NOMO-1 treated with dmso at 0.1 percent for 144 hours (cell line): ENCODE data around the gene GJC2.

Source experiments
- DNase-seq: peaks from one replicate; lab custom pipeline; 2025; ENCODE audit not compliant: unreplicated experiment; lab: John Stamatoyannopoulos, UW

Gene GJC2

GRCh38 chr1:228144193-228144992 is 5.3 kb upstream of the GJC2 start:
- DNase-seq, result no peak

GRCh38 chr1:228144993-228145343 is 4.8 kb upstream of the GJC2 start:
- no peak for DNase-seq

- DNase-seq, result no peak
Measured at GRCh38 chr1:228145463-228146416, 4.0 kb upstream of the GJC2 start.

GRCh38 chr1:228146417-228147150 is 3.1 kb upstream of the GJC2 start:
- no peak for DNase-seq

GRCh38 chr1:228147151-228147693 is 2.5 kb upstream of the GJC2 start:
- DNase-seq, result no peak

DNA sequence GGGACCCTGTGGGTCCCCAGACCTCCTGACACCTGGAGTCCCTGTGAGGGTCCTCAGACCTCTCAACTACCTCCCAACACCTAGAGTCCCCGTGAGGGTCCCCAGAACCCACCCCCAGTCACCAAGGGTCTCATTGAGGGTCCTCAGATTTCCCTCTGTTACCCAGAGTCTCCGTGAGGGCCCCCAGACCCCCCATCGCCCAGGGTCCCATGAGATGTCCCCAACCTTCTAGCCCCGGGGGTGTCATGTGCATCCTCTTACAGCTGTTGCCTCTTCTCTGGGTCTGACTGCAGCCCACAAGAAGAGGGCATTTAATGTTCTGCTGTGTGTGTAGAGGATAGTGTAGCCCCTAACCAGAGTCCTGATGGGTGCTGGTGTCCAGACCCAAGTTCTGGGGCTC is 2.0 kb upstream of the GJC2 start:
- DNase-seq, result no peak

DNA sequence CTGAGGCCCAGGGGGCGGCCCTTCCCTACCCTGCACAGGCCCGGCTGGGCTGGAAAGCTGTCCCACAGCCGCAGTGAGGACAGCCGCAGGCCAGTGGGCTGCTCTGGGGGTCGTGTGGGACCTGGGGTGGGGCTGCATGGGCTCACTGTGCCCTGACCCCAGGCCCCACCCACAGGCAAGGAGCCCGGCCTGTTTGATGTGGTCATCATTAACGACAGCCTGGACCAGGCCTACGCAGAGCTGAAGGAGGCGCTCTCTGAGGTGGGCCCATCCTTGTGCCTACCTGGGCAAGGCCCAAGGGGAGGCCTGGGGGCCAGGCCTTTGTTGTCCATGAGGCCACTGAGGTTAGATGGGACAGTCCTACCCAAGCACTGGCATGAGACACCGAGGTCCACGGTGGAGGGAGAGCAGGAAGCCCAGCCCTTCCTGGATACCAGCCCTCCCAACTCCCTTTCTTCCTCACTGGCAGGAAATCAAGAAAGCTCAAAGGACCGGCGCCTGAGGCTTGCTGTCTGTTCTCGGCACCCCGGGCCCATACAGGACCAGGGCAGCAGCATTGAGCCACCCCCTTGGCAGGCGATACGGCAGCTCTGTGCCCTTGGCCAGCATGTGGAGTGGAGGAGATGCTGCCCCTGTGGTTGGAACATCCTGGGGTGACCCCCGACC is 1.4 kb upstream of the GJC2 start:
- DNase-seq, result no peak

- DNase-seq, result no peak
Measured at GRCh38 chr1:228148935-228149405, 760 bp upstream of the GJC2 start.

- DNase-seq, result no peak
Measured at GRCh38 chr1:228150120-228150460, 360 bp downstream of the GJC2 start.

DNA sequence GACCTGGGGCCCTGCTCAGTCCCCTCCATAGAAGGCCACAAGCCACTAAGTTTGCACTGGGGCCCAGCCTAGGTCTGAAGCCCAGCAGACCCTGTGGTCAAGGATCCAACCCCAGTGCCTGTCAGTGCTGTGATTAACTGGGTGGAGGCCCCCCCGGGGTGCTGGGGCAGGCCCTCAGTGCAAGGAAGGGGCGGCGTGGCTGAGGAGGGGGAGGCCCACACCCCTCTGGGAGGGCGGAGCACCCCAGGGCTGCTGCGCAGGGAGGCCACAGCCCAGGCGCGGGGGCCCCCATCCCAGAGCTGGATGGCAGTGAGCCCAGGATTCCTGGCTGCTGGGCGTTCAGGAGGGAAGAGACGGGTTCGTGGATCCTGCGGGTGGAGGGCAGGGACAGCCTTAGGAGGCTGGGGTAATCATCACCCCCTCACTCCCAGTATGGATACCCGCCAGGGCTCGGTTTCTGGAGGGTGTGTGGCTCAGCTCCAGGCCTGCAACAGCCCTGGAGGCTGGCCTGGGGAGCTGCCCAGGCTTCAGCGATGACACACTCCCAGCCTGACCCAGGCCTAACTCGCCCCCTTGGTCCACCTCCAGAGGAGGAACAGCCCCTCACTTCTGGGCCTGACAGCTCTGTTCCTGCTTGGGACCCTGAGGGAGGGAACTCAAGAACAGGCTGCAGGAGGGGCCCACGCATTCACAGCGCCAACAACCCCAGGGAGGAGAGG is 890 bp downstream of the GJC2 start:
- no peak for DNase-seq

DNA sequence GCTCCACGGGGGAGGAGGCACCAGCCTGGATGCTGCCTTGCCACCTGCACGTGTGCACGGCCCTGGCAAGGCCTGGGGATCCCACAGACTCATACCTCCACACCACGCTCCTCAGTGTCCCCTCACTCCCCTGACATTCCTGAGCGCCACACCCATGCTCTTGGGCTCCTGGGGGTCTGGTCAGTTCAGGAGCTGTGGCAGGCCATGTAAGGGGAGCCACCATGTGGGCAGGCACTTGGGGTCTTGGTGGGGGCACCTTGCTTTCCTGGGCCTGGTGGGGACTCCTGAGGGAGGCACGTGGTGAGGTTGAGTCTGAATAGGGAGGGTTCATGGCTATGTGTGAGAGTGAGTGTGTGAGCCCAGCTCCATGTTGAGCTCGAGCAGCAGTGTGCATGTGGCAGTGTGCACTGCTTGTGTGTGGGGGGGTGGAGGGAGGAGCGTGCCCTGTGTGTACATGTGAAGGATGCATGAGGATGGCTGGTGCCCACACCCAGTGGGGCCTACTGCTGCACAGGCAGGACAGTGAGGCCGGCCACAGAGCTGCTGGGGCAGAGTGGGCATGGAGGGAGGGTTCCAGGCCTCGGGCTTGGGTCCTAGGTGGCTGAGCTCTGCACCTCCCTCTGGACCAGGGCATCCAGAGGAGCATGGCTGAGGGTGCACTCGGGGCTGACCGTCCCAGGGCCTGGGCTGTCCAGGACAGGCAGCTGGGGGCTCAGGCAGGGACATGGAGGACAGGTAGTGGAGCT is 1.6 kb downstream of the GJC2 start:
- DNase-seq, result no peak

DNA sequence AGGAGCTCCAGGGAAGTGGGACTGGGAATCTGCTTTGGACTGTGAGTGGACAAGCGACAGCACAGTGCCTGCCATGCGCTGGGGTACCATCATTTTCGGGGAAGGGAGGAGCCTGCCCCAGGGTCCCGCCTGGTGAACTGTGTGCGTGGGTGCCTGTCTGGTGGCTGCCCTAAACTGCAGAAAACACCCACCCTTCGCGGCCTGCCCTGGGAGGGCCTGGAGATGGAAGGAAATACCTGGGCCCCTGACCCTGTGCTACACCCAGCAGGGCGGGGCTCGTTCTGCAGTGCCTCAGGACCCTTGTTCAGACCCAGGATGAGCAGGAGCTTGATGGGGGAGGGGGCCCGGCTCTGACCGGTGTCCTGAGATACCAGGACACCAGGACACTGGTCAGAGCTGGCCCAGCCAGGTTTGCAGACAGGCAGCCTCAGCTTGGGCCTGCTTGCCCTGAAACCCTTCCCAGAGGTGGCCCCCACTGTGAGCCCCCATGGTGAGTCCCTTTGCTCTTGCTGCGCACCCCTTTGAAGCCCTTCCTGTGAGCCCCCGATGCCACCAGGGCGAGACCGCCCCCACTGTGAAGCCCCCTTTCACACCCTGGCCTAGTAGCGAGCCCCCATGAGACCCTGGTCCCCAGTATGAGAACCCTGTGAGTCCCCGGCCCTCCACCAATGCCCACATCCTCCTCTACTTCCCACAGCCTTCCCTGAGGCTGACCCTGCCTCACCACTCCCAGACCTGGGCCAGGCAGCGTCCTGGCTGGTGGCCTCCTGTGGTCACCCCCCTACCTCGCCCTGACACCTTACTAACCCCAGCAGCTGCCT is 2.6 kb downstream of the GJC2 start:
- no peak for DNase-seq

GRCh38 chr1:228152918-228153258 is 3.2 kb downstream of the GJC2 start:
- no peak for DNase-seq

DNA sequence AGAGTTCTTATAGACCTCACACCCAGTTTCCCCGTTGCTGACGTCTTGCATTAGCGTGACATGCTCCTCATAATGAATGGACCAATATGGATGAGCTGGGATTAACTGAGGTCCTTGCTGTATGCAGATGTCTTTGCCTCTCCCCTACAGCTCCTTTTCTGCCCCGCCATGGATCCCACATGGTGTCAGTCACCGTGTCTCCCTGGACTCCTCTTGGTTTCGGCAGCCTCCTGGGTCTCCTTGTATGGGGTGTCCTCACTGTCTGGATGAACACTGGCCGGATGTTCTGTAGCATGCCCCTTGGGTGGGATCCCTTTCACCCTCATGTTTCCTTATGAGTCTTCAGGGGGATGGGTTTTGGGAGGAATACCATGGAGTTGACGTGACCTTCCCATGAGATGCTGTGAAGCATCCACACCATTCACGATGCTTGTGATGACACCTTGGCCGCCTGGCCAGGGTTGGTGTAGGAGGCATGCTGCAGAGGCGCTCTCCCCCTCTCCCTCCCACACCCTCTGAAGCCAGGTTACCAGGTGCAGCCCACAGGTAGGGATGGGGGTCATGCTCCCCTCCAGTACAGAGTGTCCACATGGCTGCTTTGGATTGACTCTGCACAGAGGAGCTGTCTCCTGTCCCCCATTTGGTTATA is 4.4 kb downstream of the GJC2 start:
- no peak for DNase-seq

GRCh38 chr1:228154670-228155571 is 5.2 kb downstream of the GJC2 start:
- no peak for DNase-seq

GRCh38 chr1:228155596-228156514 is 6.1 kb downstream of the GJC2 start:
- no peak for DNase-seq
